NCI-H2081 treated with DMSO at 0.1 percent for 48 hours (cell line): ENCODE measurements around the gene MAGI2.

ENCODE experiments used
- DNase-seq: peaks from one replicate; lab custom pipeline; 2025; lab: John Stamatoyannopoulos, UW

Gene MAGI2

DNA sequence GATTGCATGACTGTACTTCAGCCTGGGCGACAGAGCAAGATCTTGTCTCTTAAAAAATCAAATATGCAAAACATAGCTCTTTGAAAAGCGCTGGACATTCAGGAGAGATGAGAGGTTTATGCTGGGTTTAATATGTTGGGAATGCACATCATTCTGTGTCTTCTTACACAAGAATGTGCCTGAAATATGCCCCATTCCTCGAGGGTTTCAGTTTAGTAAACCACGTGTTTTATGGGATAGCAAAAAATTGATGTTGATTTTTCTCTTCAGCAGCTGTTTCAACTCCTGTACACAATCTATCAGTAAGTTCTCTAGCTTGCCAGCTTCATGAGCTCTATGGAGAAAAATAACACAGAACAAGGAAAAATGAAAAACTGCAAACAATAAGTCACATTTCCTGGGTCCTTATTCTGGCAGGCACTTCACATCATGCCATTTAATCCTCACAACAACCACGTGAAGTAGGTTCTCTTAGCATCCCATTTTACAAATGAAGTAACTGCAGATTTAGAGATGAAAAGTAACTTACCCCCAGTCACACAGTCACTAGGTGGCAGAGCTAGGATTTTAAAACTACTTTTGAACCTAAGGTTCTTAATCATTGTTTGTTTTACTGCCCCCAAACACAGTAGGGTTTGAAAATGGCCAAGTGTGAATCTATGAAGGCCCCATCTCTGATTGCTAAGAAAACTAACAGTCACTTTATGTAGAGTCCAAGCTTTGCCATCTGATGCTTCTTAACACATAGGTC lies 1231.3 kb downstream of the MAGI2 start:
- no peak for DNase-seq

- DNase-seq, result peak; percentile 85
Observed at GRCh38 chr7:78220754-78221153, 1232.7 kb downstream of the MAGI2 start.

DNA sequence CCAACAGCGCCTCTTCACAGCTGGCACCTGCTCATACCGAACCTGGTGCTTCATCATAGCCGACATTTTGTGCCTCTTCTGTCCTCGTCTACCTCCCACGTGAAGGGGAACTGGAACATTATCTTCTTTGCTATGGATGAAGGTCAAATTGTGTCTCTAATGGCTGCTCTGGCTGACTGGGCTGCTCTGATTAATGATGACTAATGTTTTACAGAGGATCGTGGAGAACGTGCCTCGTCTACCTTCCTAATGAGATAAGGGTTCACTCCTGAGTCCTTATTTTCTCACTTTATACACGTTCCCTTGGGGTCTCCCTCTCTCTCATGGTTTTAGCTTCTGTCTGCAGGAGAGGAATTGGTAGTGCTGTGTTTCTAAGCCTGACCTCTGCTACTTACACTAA lies 1234.6 kb downstream of the MAGI2 start:
- DNase-seq, result no peak

GRCh38 chr7:78218051-78218450 lies 1235.4 kb downstream of the MAGI2 start:
- DNase-seq, result no peak

- no peak for DNase-seq
Observed at GRCh38 chr7:78215199-78215598, 1238.3 kb downstream of the MAGI2 start.

DNA sequence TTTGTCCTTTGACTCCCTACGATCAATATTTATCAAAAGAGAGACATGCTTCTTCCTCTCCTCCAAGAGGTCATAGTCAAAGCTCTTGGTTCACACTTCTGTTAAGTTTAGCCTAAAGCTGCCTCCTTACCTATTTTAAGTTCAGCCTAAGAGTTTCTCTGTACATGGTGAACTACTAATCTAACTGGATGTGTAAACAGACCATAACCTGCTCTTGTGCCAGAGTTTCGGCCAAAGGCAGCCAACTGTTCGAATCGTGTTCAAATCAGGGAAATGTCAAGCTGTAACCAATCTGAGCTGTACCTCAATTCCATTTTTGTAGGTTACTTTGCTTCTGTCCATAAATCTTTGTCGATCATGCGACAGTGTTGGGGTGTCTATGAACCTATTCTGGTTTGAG lies 1240.1 kb downstream of the MAGI2 start:
- DNase-seq, result no peak

DNA sequence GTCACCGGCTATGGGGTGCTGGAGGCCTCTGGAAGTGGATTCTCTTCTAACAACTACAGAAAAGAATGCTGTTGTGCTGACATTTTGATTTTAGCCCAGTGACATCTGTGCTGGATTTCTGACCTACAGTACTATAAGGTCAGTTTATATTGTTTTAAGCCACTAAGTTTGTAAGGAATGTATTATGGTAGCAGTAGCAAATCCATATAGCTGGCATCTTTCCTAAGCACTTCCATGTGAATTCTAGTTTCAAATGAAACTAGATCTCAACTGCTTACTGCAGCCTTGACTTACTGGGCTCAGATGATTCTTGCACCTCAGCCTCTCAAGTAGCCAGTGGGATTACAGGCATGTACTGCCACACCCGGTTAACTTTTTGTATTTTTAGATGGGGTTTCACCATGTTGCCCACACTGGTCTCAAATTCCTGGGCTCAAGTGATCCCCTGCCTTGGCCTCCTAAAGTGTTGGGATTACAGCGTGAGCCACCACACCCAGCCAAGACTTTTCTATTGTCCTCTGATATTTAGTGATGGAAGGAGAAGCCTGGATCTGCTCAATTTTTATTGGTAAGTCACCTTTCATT lies 1240.9 kb downstream of the MAGI2 start:
- no peak for DNase-seq

DNA sequence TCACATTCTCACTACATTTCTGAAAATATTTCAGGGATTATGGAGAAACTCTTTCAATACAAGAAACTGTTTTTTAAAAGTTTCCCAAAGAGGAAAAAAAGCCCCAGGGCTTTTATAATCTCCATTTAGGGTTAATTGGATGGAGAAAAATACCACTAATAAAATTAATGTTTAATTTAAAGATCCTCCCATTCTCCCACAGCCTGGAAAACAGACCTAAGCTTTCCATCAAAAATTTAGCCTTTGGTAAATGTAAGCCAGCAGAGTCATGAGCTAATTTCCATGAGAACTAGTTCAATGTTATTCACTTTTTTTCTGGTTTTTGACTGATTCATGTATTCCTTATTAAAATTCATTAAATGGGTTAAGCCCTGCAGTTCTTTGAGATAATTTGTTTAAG lies 1246.2 kb downstream of the MAGI2 start:
- no peak for DNase-seq

- no peak for DNase-seq
Observed at GRCh38 chr7:78206769-78207168, 1246.7 kb downstream of the MAGI2 start.

- DNase-seq, result no peak
Observed at GRCh38 chr7:78203042-78203720, 1250.3 kb downstream of the MAGI2 start.

DNA sequence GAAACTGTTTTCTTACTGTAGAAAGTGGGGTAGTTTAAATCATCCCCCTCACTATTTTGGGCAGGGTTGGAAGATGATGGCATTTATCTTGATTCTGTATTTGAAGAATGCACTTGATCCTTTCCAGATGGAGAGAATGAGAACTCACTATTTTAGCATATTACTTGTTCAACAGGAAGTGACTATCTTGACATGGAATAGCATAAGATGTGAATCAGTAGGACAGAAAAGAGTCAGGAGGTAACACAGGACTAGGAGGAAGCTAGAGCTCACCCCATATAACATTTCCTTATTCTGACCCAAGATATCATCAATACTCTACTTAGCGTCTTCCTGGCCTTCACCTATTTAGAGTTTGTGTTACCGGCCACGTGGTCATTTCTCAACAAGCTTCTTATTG lies 1254.7 kb downstream of the MAGI2 start:
- DNase-seq, result no peak

- DNase-seq, result no peak
Observed at GRCh38 chr7:78197447-78197846, 1256.0 kb downstream of the MAGI2 start.

- DNase-seq, result no peak
Observed at GRCh38 chr7:78195281-78195680, 1258.2 kb downstream of the MAGI2 start.

DNA sequence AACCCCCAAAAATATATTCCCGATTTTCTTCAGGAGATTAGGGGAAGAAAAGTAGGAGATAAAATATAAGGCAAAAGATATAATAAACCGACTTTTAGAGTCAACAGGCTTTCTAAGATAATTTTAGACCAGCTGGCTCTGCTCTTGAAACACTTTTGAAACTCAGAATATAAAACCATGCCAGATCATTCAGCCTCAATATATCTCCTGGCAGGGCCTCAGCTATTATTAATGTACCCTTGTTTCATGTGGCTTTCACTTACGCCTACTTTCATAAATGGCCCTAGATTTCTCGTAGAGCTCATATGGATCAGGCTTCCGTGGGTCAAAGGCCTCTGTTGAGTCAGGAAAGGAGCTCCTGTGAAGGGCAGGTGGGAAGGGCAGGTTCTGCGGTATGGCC lies 1258.9 kb downstream of the MAGI2 start:
- no peak for DNase-seq

DNA sequence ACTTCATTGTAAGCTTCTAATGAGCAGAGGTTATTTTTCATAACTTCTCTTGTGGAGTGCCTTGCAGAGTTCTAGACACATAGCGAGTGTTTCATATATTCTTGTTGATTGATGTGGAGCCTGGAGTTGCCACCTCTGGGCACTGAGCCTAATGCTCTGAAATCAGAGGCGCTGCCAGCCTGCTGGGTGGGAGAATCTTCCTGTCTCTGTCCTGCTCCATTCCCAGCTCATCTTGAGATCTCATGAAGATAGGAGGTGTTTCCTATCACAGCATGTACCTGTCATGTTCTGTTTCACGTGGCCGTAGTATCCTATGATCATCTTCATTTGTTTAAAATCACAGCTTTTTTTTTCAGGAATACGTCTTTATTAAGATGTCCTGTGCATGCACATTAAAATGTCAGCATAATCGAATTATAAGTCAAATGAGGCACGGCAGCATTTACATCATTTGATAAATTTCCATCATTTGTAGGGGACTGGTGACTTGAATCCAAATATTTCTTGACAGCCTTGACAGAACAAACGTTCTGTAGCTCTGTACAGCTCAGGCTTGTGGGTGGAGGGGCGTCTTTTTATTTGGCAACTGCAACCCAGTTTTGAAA lies 1261.9 kb downstream of the MAGI2 start:
- DNase-seq, result no peak

- DNase-seq, result no peak
Observed at GRCh38 chr7:78189762-78190161, 1263.7 kb downstream of the MAGI2 start.

DNA sequence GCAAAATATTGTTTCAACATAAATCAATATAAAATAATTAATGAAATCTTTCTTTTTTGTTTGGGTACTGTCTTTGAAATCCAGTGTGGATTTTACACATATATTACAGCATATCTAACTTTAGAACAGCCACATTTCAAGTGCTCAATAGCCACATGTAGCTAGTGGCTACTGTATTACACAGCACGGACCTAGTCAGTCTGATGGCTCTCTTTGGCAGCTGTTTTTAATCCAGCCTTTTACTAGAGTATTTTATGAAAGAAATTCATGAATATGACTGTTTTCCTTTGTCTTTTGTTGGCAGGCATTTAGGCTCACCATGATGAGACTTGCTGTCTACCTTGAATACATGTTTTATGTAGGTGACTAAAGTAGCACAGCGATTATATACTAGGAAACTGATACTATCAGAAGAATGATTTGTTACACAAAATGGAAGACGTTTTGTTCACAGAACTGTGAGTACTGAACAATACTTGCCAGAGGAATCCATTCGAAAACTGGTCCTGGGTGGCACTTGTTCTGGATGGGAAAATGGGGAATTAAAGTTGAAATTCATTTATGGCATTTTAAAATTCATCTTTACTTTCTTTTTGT lies 1268.2 kb downstream of the MAGI2 start:
- no peak for DNase-seq

DNA sequence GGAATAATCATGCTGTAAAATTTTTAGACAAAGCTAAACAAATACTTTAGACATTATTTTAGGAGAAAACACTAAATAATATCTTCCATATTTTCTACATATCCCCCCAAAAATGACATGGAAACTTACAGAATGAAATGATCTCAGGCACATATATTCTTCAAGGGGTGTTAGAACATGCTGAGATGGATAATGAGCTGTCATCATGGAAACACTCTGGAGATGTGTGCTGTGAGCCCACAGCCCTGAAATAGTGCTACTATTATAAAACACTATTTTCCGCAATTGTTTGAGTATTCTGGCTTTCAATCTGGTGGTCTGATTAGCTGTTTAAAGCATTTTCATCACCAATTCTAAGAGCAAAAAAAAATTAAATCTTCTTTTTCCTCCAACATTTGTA lies 1269.2 kb downstream of the MAGI2 start:
- no peak for DNase-seq

DNA sequence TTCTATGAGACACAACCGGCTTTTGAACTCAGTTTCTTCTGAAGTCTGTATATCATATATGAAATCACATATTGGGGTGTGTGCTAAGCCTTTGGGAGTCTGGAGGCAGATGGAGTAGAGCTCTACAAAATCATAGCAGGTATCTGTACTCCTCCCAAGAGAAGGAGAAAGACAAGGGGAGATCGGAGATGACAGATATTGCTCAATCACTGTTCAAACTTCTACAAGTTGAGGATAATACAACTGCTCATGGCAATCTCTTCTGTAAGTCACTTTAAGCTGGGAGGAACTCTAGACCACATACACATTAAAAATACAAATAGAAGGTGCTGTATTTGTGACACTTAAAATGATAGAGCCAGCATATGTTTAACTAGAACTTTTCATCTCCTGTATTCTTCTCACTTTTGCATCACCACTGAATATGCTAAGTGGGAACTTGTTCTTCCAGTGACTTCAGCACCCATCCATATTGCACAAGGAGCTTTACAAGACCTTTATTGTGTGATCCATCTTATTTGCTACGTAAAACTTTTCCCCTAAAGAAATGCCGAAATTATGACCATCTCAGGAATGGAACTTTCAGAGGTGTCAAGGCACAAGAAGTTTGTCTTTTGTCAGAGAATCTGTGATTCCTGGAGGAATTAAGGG lies 1273.5 kb downstream of the MAGI2 start:
- no peak for DNase-seq

GRCh38 chr7:78179211-78179610 lies 1274.3 kb downstream of the MAGI2 start:
- DNase-seq, result no peak

DNA sequence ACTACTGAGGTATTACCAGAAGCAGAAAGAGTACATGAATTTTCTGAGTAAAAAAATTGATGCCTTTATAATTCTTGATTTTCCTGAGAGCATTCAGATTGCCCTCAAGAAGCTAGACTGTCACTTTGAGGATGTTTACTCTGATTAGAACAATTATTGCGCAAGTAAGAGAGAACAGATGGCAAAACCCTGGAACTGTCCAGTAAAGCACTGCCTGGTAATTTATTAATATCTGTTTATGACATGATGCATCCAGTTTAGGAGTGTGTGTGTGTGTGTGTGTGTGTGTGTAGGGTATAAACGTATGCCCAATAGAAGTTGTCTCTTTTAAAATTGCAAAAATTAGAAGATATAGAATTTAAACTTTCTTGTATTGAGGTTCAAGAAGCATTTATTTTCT lies 1275.1 kb downstream of the MAGI2 start:
- DNase-seq, result no peak

- no peak for DNase-seq
Observed at GRCh38 chr7:78176171-78176570, 1277.3 kb downstream of the MAGI2 start.
